PC-9 (cell line): ENCODE measurements around the gene FRMD4B. TPM values are rescaled to one million over a fixed set of nuclear protein-coding genes. Genes with fewer than 3 reads are reported as not detected.

Experiments used
- BruUV-seq: library from RNA; stranded (reverse); fragments of 400-500 nt; replicated peaks from 2 replicates; lab custom pipeline; 2021; lab: Mats Ljungman, UMichigan
- CTCF ChIA-PET: fragments of 300-600 bp; sonication (Branson Sonifier 250); formaldehyde crosslinking; loops from one replicate; lab custom pipeline; 2022; ENCODE audit warnings: antibody characterized with exemption; lab: Charles Lee
- POLR2A ChIA-PET: fragments of 300-600 bp; sonication (Branson Sonifier 250); formaldehyde crosslinking; loops from one replicate; lab custom pipeline; 2022; ENCODE audit warnings: antibody characterized with exemption; ENCODE audit not compliant: unreplicated experiment; lab: Charles Lee
- DNase-seq, 2 experiments: peaks; one replicate each; pipeline versions ENCODE4 v3.0.0 to v3.0.0-alpha.2; 2015 to 2022; ENCODE audit warnings: mixed read lengths in 1 of 2
- H2AFZ ChIP-seq: fragments of 200-600 bp; sonication (generic); 2 replicates; pipeline ENCODE4 v1.8.1; 2017; ENCODE audit warnings: antibody characterized with exemption
- H3F3A ChIP-seq: fragments of 200-600 bp; sonication (generic); 2 replicates; pipeline ENCODE4 v1.8.1; 2017; ENCODE audit warnings: antibody characterized with exemption, mild to moderate bottlenecking, low read depth; ENCODE audit not compliant: insufficient read depth
- H3K27ac ChIP-seq: fragments of 200-600 bp; sonication (generic); 2 replicates; pipeline ENCODE4 v1.6.1; 2016; ENCODE audit warnings: mixed run types
- H3K27me3 ChIP-seq: fragments of 200-600 bp; sonication (generic); 2 replicates; pipeline ENCODE4 v1.6.1; 2016; ENCODE audit warnings: low read depth, mixed run types; ENCODE audit not compliant: insufficient read depth
- H3K36me3 ChIP-seq: fragments of 200-600 bp; sonication (generic); 2 replicates; pipeline ENCODE4 v1.6.1; 2016; ENCODE audit warnings: low read depth, mixed run types
- H3K4me1 ChIP-seq: fragments of 200-600 bp; sonication (generic); replicated peaks from 2 replicates; pipeline ENCODE4 v1.6.1; 2016; ENCODE audit warnings: mixed run types; ENCODE audit not compliant: insufficient read depth
- H3K4me2 ChIP-seq: fragments of 200-600 bp; sonication (generic); 2 replicates; pipeline ENCODE4 v1.6.1; 2017; ENCODE audit warnings: mixed run types
- H3K4me3 ChIP-seq: fragments of 200-600 bp; sonication (generic); 2 replicates; pipeline ENCODE4 v1.6.1; 2016; ENCODE audit warnings: mixed run types
- H3K79me2 ChIP-seq: fragments of 200-600 bp; sonication (generic); 2 replicates; pipeline ENCODE4 v1.6.1; 2017; ENCODE audit warnings: low read depth, mixed run types
- H3K9me2 ChIP-seq: fragments of 200-600 bp; sonication (generic); 2 replicates; pipeline ENCODE4 v1.8.1; 2017; ENCODE audit warnings: mild to moderate bottlenecking; ENCODE audit not compliant: insufficient read depth
- H3K9me3 ChIP-seq: fragments of 200-600 bp; sonication (generic); 2 replicates; pipeline ENCODE4 v1.8.1; 2016; ENCODE audit warnings: low read depth; ENCODE audit not compliant: insufficient read depth
- H4K20me1 ChIP-seq: fragments of 200-600 bp; sonication (generic); 2 replicates; pipeline ENCODE4 v1.8.1; 2017; ENCODE audit not compliant: insufficient read depth
- CTCF ChIP-seq: fragments of 200-600 bp; sonication (generic); conservative IDR thresholded peaks from 2 replicates; pipeline ENCODE4 v1.6.1; 2017; ENCODE audit warnings: mixed run types, antibody characterized with exemption, mild to moderate bottlenecking, moderate library complexity
- EZH2 ChIP-seq: fragments of 200-600 bp; sonication (generic); IDR thresholded peaks from 2 replicates; pipeline ENCODE4 v1.8.0; 2017; ENCODE audit warnings: antibody characterized with exemption, low read depth
- intact Hi-C: fragments of 100-400 bp; cut with micrococcal nuclease; formaldehyde crosslinking; loops from one replicate; pipeline ENCODE4 v1.10.0; 2022; ENCODE audit not compliant: unreplicated experiment
- total RNA-seq: library from RNA; stranded (reverse); gene quantifications from 2 replicates; pipeline ENCODE4 v1.2.3, GENCODE V29; 2021

The FRMD4B gene
- total RNA-seq, 1 experiment from 2014 or later = 10.2 TPM

DNA sequence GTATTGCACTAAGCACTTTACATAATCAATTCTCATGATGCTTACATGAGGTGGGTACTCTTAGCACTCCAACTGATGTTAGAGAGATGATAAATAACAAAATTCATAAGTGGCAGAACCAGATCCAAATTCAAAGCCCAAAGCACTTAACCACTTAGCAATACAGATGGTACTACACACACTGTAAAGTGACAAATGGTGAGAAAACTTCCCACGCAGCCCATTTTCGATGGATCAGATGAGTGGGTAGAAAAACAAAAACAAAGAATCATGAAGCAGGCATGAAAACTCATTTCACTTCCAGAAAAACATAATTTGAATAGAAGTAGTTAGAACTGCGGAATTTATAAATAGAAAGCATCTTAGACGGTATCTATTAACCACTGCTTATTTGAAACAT, 66.2 kb downstream of the FRMD4B start:
- Histone ChIP-seq H3K79me2 (no peaks in the 10 kb centered on the region), H3K27ac (no peak overlapping the region), H3F3A (no peaks in the 10 kb centered on the region), H3K4me2 (no peak overlapping the region), H3K36me3 (no peaks in the 10 kb centered on the region), H3K4me1 (no peaks in the 10 kb centered on the region), H3K9me2 (no peaks in the 10 kb centered on the region), H2AFZ (no peak overlapping the region), H3K9me3 (no peaks in the 10 kb centered on the region), H3K4me3 (no peak overlapping the region), H4K20me1 (no peaks in the 10 kb centered on the region), H3K27me3 (no peaks in the 10 kb centered on the region)
- DNase-seq = no peak
- TF ChIP-seq CTCF (no peak), EZH2 (no peak)
- ChIA-PET CTCF (interaction anchor here (1.6 kb wide), 1 partner anchor 158 kb away, joined by 4 read pairs; no protein-coding TSS in a partner anchor), POLR2A (no interaction called here)
- no TSS peak for BruUV-seq
- intact Hi-C loops = loop anchor here (5.0 to 10.0 kb wide), 2 partner anchors 108 to 635 kb away; no protein-coding TSS in a partner anchor

DNA sequence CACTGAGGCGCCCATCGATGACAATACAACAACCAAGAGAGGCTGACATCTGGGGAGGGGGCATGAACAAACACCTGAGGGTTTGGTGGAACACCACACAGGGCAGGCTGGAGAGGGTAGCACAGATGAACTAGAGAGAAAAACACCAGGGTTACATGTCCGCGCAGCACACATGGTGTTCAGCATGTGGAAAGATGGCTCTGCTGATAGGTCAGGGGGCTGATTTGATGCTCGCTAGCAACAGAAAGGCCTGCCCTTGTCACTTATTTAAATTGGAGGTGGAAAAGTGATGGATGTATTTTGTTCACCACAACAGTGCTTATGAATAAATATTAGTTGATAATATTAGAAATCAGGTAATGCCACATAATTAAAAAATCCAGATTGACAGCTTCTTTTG, 67.5 kb downstream of the FRMD4B start:
- Histone ChIP-seq H3F3A (no peaks in the 10 kb centered on the region), H3K79me2 (no peaks in the 10 kb centered on the region), H3K9me2 (no peaks in the 10 kb centered on the region), H3K4me1 (no peaks in the 10 kb centered on the region), H3K27ac (no peak overlapping the region), H4K20me1 (no peaks in the 10 kb centered on the region), H2AFZ (no peak overlapping the region), H3K4me2 (no peak overlapping the region), H3K27me3 (no peaks in the 10 kb centered on the region), H3K4me3 (no peak overlapping the region), H3K36me3 (no peaks in the 10 kb centered on the region), H3K9me3 (no peaks in the 10 kb centered on the region)
- intact Hi-C loops = no loop called here
- POLR2A ChIA-PET = no interaction called here
- TF ChIP-seq EZH2 (no peak), CTCF (no peak)
- no TSS peak for BruUV-seq
- no peak for DNase-seq
- CTCF ChIA-PET = no interaction called here

DNA sequence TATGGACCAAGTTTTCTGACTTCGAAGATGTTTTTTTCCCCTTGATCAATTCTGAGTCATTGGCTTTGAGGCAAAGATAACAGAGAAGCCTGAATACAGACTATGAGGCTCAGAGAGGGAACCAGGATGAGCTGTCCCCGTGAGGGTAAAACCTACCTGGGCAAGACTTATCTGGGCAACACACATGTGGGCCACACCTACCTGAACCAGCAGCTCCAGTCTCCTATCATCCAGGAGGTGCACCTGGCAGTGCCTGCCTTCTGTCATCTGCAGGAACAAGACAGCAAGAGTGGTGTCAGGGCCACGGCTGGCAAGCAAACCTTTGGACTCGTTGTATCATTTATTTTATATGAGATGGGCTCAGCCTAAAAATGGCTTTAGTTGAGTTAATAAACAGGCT, 72.6 kb downstream of the FRMD4B start:
- Histone ChIP-seq H3K9me3 (no peaks in the 10 kb centered on the region), H3K27ac (no peak overlapping the region), H4K20me1 (no peaks in the 10 kb centered on the region), H3K79me2 (no peaks in the 10 kb centered on the region), H3K4me3 (no peak overlapping the region), H3K9me2 (no peaks in the 10 kb centered on the region), H3K36me3 (no peaks in the 10 kb centered on the region), H3K4me2 (no peak overlapping the region), H3K4me1 (no peaks in the 10 kb centered on the region), H2AFZ (no peak overlapping the region), H3K27me3 (no peaks in the 10 kb centered on the region), H3F3A (no peaks in the 10 kb centered on the region)
- CTCF ChIA-PET = no interaction called here
- TF ChIP-seq EZH2 (no peak), CTCF (no peak)
- DNase-seq = no peak
- intact Hi-C loops = no loop called here
- POLR2A ChIA-PET = interaction anchor here (0.5 kb wide), 1 partner anchor 1824 kb away, joined by 3 read pairs; no protein-coding TSS in a partner anchor
- no TSS peak for BruUV-seq
